HCT116 (cell line): ENCODE results near the gene PNMA5. TPM values are rescaled to one million over a fixed set of nuclear protein-coding genes. Genes with fewer than 3 reads are reported as not detected.

ENCODE experiments used
- ATAC-seq: fragments of 200-7000 bp; cut with Tn5 transposase; 2 replicates; pipeline ENCODE4 v1.9.1; 2020; ENCODE audit warnings: mild to moderate bottlenecking, moderate library complexity
- BruUV-seq: library from RNA; stranded (reverse); fragments of 400-500 nt; replicated peaks from 2 replicates; lab custom pipeline; 2021; lab: Mats Ljungman, UMichigan
- CTCF ChIA-PET: fragments of 300-600 bp; sonication (Branson Sonifier 250); formaldehyde crosslinking; loops from one replicate; lab custom pipeline; 2021; ENCODE audit warnings: antibody characterized with exemption; lab: Charles Lee
- POLR2A ChIA-PET: fragments of 300-600, 350-600 bp; sonication (Branson Sonifier 250); formaldehyde crosslinking; loops from one replicate; lab custom pipeline; 2021; ENCODE audit warnings: antibody characterized with exemption; lab: Charles Lee
- RAD21 ChIA-PET, 2 experiments: fragments of 300-600 bp; sonication (Branson Sonifier 250); formaldehyde crosslinking; loops; one replicate each; lab custom pipeline; 2023; ENCODE audit warnings: low total read pairs in 2 of 2; ENCODE audit not compliant: uncharacterized antibody in 2 of 2, unreplicated experiment in 2 of 2, low non-redundant PET in 1 of 2; lab: Charles Lee
- DNase-seq: peaks from one replicate; pipeline ENCODE4 v3.0.0-alpha.2; 2010; ENCODE audit warnings: low read depth, low spot score
- H2AFZ ChIP-seq: fragments of 200-600 bp; shearing (Covaris generic), sonication (generic); 2 replicates; pipeline ENCODE4 v1.6.1; 2017; ENCODE audit warnings: low read depth, mixed run types, mixed read lengths, antibody characterized with exemption, low read length; ENCODE audit not compliant: poor library complexity, severe bottlenecking
- H3K27ac ChIP-seq: 2 replicates; pipeline ENCODE4 v1.5.1; 2012; ENCODE audit warnings: low read depth, low read length
- H3K27me3 ChIP-seq: fragments of 200-600 bp; sonication (generic); 2 replicates; pipeline ENCODE4 v1.6.1; 2016; ENCODE audit warnings: mixed run types, low read length, mixed read lengths; ENCODE audit not compliant: insufficient read depth
- H3K36me3 ChIP-seq, 2 experiments: fragments of 200-500 bp in 1 of 2; fragments of 200-600 bp in 1 of 2; sonication (Bioruptor generic) in 1 of 2; sonication (generic) in 1 of 2; 2 replicates each; pipeline versions ENCODE4 v1.5.1 to v1.6.1; 2014 to 2016; ENCODE audit warnings: low read length in 2 of 2, inconsistent platforms in 1 of 2, mixed read lengths in 1 of 2, mixed run types in 1 of 2; ENCODE audit not compliant: insufficient read depth in 2 of 2, control insufficient read depth in 1 of 2
- H3K4me1 ChIP-seq, 2 experiments: fragments of 200-600 bp in 1 of 2; sonication (generic) in 1 of 2; 2 replicates each; pipeline versions ENCODE4 v1.5.1 to v1.6.1; 2012 to 2017; ENCODE audit warnings: low read length in 2 of 2, inconsistent platforms in 1 of 2, mild to moderate bottlenecking in 1 of 2, mixed read lengths in 1 of 2, mixed run types in 1 of 2, moderate library complexity in 1 of 2; ENCODE audit not compliant: insufficient read depth in 2 of 2, control insufficient read depth in 1 of 2
- H3K4me2 ChIP-seq: fragments of 200-600 bp; sonication (generic); 2 replicates; pipeline ENCODE4 v1.6.1; 2017; ENCODE audit warnings: mixed run types, low read length, mixed read lengths
- H3K4me3 ChIP-seq, 2 experiments: fragments of 200-600 bp in 1 of 2; sonication (generic) in 1 of 2; replicated peaks in 1 of 2; 2 replicates each; pipeline ENCODE4 v1.5.1; 2011 to 2016; ENCODE audit warnings: low read length in 2 of 2, control low read depth in 1 of 2, low read depth in 1 of 2, mild to moderate bottlenecking in 1 of 2, mixed read lengths in 1 of 2, mixed run types in 1 of 2
- H3K79me2 ChIP-seq: fragments of 200-600 bp; sonication (generic); 2 replicates; pipeline ENCODE4 v1.6.1; 2017; ENCODE audit warnings: mild to moderate bottlenecking, mixed run types, low read length, moderate library complexity, mixed read lengths; ENCODE audit not compliant: insufficient read depth
- H3K9ac ChIP-seq: fragments of 200-600 bp; sonication (generic); 2 replicates; pipeline ENCODE4 v1.6.1; 2016; ENCODE audit warnings: low read length, mixed read lengths
- H3K9me2 ChIP-seq: fragments of 200-600 bp; sonication (generic), shearing (Covaris generic); 2 replicates; pipeline ENCODE4 v1.6.1; 2017; ENCODE audit warnings: mixed run types, mild to moderate bottlenecking, moderate library complexity; ENCODE audit not compliant: insufficient read depth
- H3K9me3 ChIP-seq, 2 experiments: fragments of 200-500 bp in 1 of 2; fragments of 200-600 bp in 1 of 2; sonication (Bioruptor generic) in 1 of 2; sonication (generic) in 1 of 2; 2 replicates each; pipeline ENCODE4 v1.6.1; 2014 to 2017; ENCODE audit warnings: low read length in 2 of 2, mixed read lengths in 2 of 2, inconsistent platforms in 1 of 2, low read depth in 1 of 2, mild to moderate bottlenecking in 1 of 2, mixed run types in 1 of 2, moderate library complexity in 1 of 2; ENCODE audit not compliant: control insufficient read depth in 1 of 2, insufficient read depth in 1 of 2
- H4K20me1 ChIP-seq: fragments of 200-600 bp; sonication (generic), shearing (Covaris generic); 2 replicates; pipeline ENCODE4 v1.6.1; 2017; ENCODE audit warnings: mixed run types, mild to moderate bottlenecking, moderate library complexity; ENCODE audit not compliant: insufficient read depth
- ATF3 ChIP-seq: IDR thresholded peaks from 2 replicates; pipeline ENCODE4 v1.6.1; 2012
- CTCF ChIP-seq, 3 experiments: fragments of 200-600 bp in 1 of 3; sonication (generic) in 1 of 3; IDR thresholded peaks in 2 of 3; conservative IDR thresholded peaks in 1 of 3; 2 replicates each; pipeline ENCODE4 v1.5.1; 2012 to 2017; ENCODE audit warnings: low read depth in 2 of 3, low read length in 2 of 3, antibody characterized with exemption in 1 of 3, borderline replicate concordance in 1 of 3, control low read depth in 1 of 3, mild to moderate bottlenecking in 1 of 3, mixed read lengths in 1 of 3, mixed run types in 1 of 3, moderate library complexity in 1 of 3; ENCODE audit not compliant: insufficient read depth in 1 of 3
- ELF1 ChIP-seq: IDR thresholded peaks from 2 replicates; pipeline ENCODE4 v1.6.1; 2012; ENCODE audit warnings: low read depth, borderline replicate concordance
- JUND ChIP-seq: IDR thresholded peaks from 2 replicates; pipeline ENCODE4 v1.6.1; 2012
- POLR2A ChIP-seq: IDR thresholded peaks from 2 replicates; pipeline ENCODE4 v1.7.0; 2011; ENCODE audit warnings: borderline replicate concordance; ENCODE audit not compliant: insufficient read depth, insufficient read length; ENCODE audit errors: extremely low read depth
- RAD21 ChIP-seq: IDR thresholded peaks from 2 replicates; pipeline ENCODE4 v1.6.1; 2012; ENCODE audit warnings: low read depth, mild to moderate bottlenecking
- REST ChIP-seq: IDR thresholded peaks from 2 replicates; pipeline ENCODE4 v1.6.1; 2012; ENCODE audit warnings: low read depth
- SIN3A ChIP-seq: IDR thresholded peaks from 2 replicates; pipeline ENCODE4 v1.6.1; 2012; ENCODE audit warnings: low read depth
- TCF7L2 ChIP-seq: IDR thresholded peaks from 2 replicates; pipeline ENCODE4 v1.7.0; 2011; ENCODE audit warnings: borderline replicate concordance, inconsistent platforms; ENCODE audit not compliant: insufficient read depth, insufficient read length; ENCODE audit errors: extremely low read depth
- YY1 ChIP-seq: IDR thresholded peaks from 2 replicates; pipeline ENCODE4 v1.6.1; 2011; ENCODE audit warnings: low read length, low read depth, moderate library complexity, mild to moderate bottlenecking; ENCODE audit not compliant: insufficient replicate concordance; ENCODE audit errors: extremely low read depth
- ZFX ChIP-seq: fragments of 450-650 bp; IDR thresholded peaks from 2 replicates; pipeline ENCODE4 v1.6.1; 2017
- ZNF274 ChIP-seq: fragments of 200-500 bp; sonication (Bioruptor generic); IDR thresholded peaks from 2 replicates; pipeline ENCODE4 v1.6.1; 2014; ENCODE audit warnings: mild to moderate bottlenecking, low read depth, low read length, inconsistent platforms
- intact Hi-C: fragments of 100-400 bp; cut with micrococcal nuclease; formaldehyde crosslinking; loops from 2 replicates; pipeline ENCODE4 v1.10.0; 2022
- total RNA-seq: library from RNA; stranded (reverse); gene quantifications from one replicate; pipeline ENCODE4 v1.2.1, GENCODE V29; 2021; ENCODE audit not compliant: unreplicated experiment

PNMA5 gene
- total RNA-seq, 1 experiment from 2014 or later: not detected

GRCh38 chrX:152943826-152944225 lies 50.1 kb downstream of the PNMA5 start:
- Histone ChIP-seq H3K4me1 (peaks cover 2 to 7% of the 10 kb centered on the region in 2 experiments; a peak in 1 of 4 replicates), H2AFZ (no peak overlapping the region), H3K9me2 (no peaks in the 10 kb centered on the region), H4K20me1 (no peaks in the 10 kb centered on the region), H3K4me2 (no peak overlapping the region), H3K9me3 (no peaks in the 10 kb centered on the region), H3K27me3 (no peaks in the 10 kb centered on the region), H3K4me3 (no peak overlapping the region), H3K36me3 (no peaks in the 10 kb centered on the region), H3K79me2 (no peaks in the 10 kb centered on the region), H3K27ac (no peak overlapping the region), H3K9ac (no peak overlapping the region)
- ChIA-PET RAD21 (no interaction called here), POLR2A (no interaction called here), CTCF (no interaction called here)
- ATAC-seq: no peak
- intact Hi-C loops: no loop called here
- TF ChIP-seq ATF3: no peak
- no peak for TF ChIP-seq ZFX
- no peak for TF ChIP-seq TCF7L2
- TF ChIP-seq ELF1: no peak
- no peak for TF ChIP-seq RAD21
- TF ChIP-seq ZNF274: no peak
- TF ChIP-seq CTCF (IDR thresholded peaks at IDR 0.05 in 2 of 3, conservative IDR thresholded peaks at IDR 0.05 in 1 of 3; ENCODE audit: borderline replicate concordance in 1 of 3, insufficient read depth in 1 of 3, low read depth in 2 of 3, low read length in 2 of 3): no peak
- TF ChIP-seq JUND: no peak
- TF ChIP-seq POLR2A: no peak
- no peak for TF ChIP-seq SIN3A
- no peak for TF ChIP-seq REST
- no peak for TF ChIP-seq YY1
- no TSS peak for BruUV-seq
- DNase-seq: no peak
